HepG2 (cell line): ENCODE data around the gene EVL. TPM values are rescaled to one million over a fixed set of nuclear protein-coding genes. Genes with fewer than 3 reads are reported as not detected.

Experiments
- ATAC-seq: fragments of 200-7000 bp; cut with Tn5 transposase; 3 replicates; pipeline ENCODE4 v1.9.1; 2020; ENCODE audit warnings: mild to moderate bottlenecking, moderate library complexity
- BruUV-seq: library from RNA; stranded (reverse); fragments of 400-500 nt; replicated peaks from 2 replicates; lab custom pipeline; 2021; lab: Mats Ljungman, UMichigan
- CTCF ChIA-PET: fragments of 300-600 bp; formaldehyde crosslinking; extraction: SDS; loops from one replicate; lab custom pipeline; 2021; ENCODE audit warnings: low total read pairs, inconsistent platforms, low intra/inter-chr PET ratio; lab: Yijun Ruan, JAX
- POLR2A ChIA-PET: fragments of 350-600 bp; sonication (Branson Sonifier 250); formaldehyde crosslinking; loops from one replicate; lab custom pipeline; 2020; ENCODE audit warnings: antibody characterized with exemption, inconsistent platforms; lab: Yijun Ruan, JAX
- DNase-seq: peaks from one replicate; pipeline ENCODE4 v3.0.0-alpha.2; 2015; ENCODE audit warnings: low spot score
- FAIRE-seq: peaks from 3 replicates; lab custom pipeline; 2011; peaks lifted over from hg19 to GRCh38; lab: Jason Lieb, UNC
- H2AFZ ChIP-seq: one replicate; pipeline ENCODE4 v1.6.1; 2011; ENCODE audit warnings: low read length, inconsistent platforms
- H3K27ac ChIP-seq: fragments of 300-600 bp; 3 replicates; pipeline ENCODE4 v1.8.0; 2011; ENCODE audit warnings: mixed run types, mild to moderate bottlenecking, mixed read lengths, low read length, inconsistent platforms; ENCODE audit not compliant: insufficient read depth; ENCODE audit errors: extremely low read length
- H3K27me3 ChIP-seq, 2 experiments: fragments of 200-600 bp in 1 of 2; 2 replicates in 1 of 2; 3 replicates in 1 of 2; pipeline versions ENCODE4 v1.6.0 to v1.8.0; 2011; ENCODE audit warnings: low read length in 2 of 2, mild to moderate bottlenecking in 2 of 2, moderate library complexity in 2 of 2, inconsistent platforms in 1 of 2; ENCODE audit not compliant: insufficient read depth in 2 of 2, control insufficient read depth in 1 of 2
- H3K36me3 ChIP-seq, 2 experiments: fragments of 200-600 bp in 1 of 2; replicated peaks in 1 of 2; 2 replicates in 1 of 2; 3 replicates in 1 of 2; pipeline versions ENCODE4 v1.5.1 to v1.8.0; 2011; ENCODE audit warnings: low read length in 2 of 2, inconsistent platforms in 1 of 2; ENCODE audit not compliant: insufficient read depth in 2 of 2, control insufficient read depth in 1 of 2
- H3K4me1 ChIP-seq: 2 replicates; pipeline ENCODE4 v1.5.1; 2012; ENCODE audit warnings: low read length, inconsistent platforms; ENCODE audit not compliant: insufficient read depth
- H3K4me2 ChIP-seq: 2 replicates; pipeline ENCODE4 v1.6.0; 2011; ENCODE audit warnings: low read depth, low read length, inconsistent platforms
- H3K4me3 ChIP-seq, 3 experiments: fragments of 200-600 bp in 1 of 3; sonication (generic), shearing (Covaris generic) in 1 of 3; replicated peaks in 1 of 3; 2 replicates each; pipeline ENCODE4 v1.5.1; 2011 to 2016; ENCODE audit warnings: low read length in 3 of 3, inconsistent platforms in 2 of 3, low read depth in 2 of 3, mild to moderate bottlenecking in 2 of 3, control low read depth in 1 of 3, mixed read lengths in 1 of 3; ENCODE audit not compliant: insufficient read depth in 1 of 3
- H3K79me2 ChIP-seq: one replicate; pipeline ENCODE4 v1.6.1; 2011; ENCODE audit warnings: low read length, inconsistent platforms; ENCODE audit not compliant: insufficient read depth
- H3K9ac ChIP-seq: 2 replicates; pipeline ENCODE4 v1.6.0; 2011; ENCODE audit warnings: mild to moderate bottlenecking, low read depth, low read length, inconsistent platforms; ENCODE audit not compliant: insufficient read depth
- H3K9me3 ChIP-seq: 2 replicates; pipeline ENCODE4 v1.5.1; 2012; ENCODE audit warnings: mild to moderate bottlenecking, low read length
- H4K20me1 ChIP-seq: 2 replicates; pipeline ENCODE4 v1.6.0; 2011; ENCODE audit warnings: inconsistent platforms, mild to moderate bottlenecking, low read length, moderate library complexity; ENCODE audit not compliant: insufficient read depth
- DNMT1 ChIP-seq: sonication (generic); formaldehyde crosslinking; IDR thresholded peaks from 2 replicates; pipeline ENCODE4 v1.5.1; 2020; ENCODE audit warnings: mild to moderate bottlenecking, missing genetic modification reagents
- MTF2 ChIP-seq: sonication (generic); formaldehyde crosslinking; IDR thresholded peaks from 2 replicates; pipeline ENCODE4 v1.5.0; 2020; ENCODE audit warnings: missing genetic modification reagents, borderline replicate concordance
- NR0B2 ChIP-seq: sonication (generic); formaldehyde crosslinking; IDR thresholded peaks from 2 replicates; pipeline ENCODE4 v1.4.0; 2020; ENCODE audit warnings: mild to moderate bottlenecking, missing genetic modification reagents
- RFXAP ChIP-seq: sonication (generic); formaldehyde crosslinking; IDR thresholded peaks from 2 replicates; pipeline ENCODE4 v1.4.0; 2020; ENCODE audit warnings: missing genetic modification reagents, borderline replicate concordance
- TFDP1 ChIP-seq: IDR thresholded peaks from 2 replicates; pipeline ENCODE4 v1.6.1; 2016; ENCODE audit warnings: missing compliant biosample characterization, missing genetic modification reagents, borderline replicate concordance
- ZMYM3 ChIP-seq: sonication (generic); formaldehyde crosslinking; IDR thresholded peaks from 2 replicates; pipeline ENCODE4 v1.5.1; 2020; ENCODE audit warnings: mild to moderate bottlenecking, missing genetic modification reagents
- ZNF777 ChIP-seq: sonication (generic); formaldehyde crosslinking; IDR thresholded peaks from 2 replicates; pipeline ENCODE4 v1.4.0; 2020; ENCODE audit warnings: missing genetic modification reagents
- WGBS: methylation state at CpG from one replicate; pipeline ENCODE4 v1.1.6; 2017; ENCODE audit warnings: low lambda C conversion rate; 5-methylcytosine and 5-hydroxymethylcytosine counted together
- in situ Hi-C: cut with HindIII; loops from 2 replicates; pipeline ENCODE4 v1.10.0; 2017; ENCODE audit warnings: low pct_unique_long_range_greater_than_20kb; ENCODE audit not compliant: extremely low pct_ligation_motif_present
- intact Hi-C: fragments of 100-400 bp; cut with micrococcal nuclease; formaldehyde crosslinking; loops from one replicate; pipeline ENCODE4 v1.10.0; 2022; ENCODE audit not compliant: unreplicated experiment
- polyA plus RNA-seq, 8 experiments: library from polyadenylated mRNA; depleted of rRNA in 3 of 8; stranded (reverse) in 7 of 8; unstranded in 1 of 8; fragments of >200 nt; fragmentation: Illumina TruSeq in 4 of 8; extraction: Trizol in 4 of 8; gene quantifications; 2 replicates each; pipeline versions ENCODE4 v1.2.1 to v1.2.3, GENCODE V29; 2011 to 2016; ENCODE audit warnings: low read depth in 4 of 8, missing spikeins in 1 of 8, mixed read lengths in 1 of 8; ENCODE audit not compliant: insufficient read depth in 1 of 8
- total RNA-seq, 5 experiments: library from RNA; depleted of rRNA; stranded (reverse); fragments of >200 nt; fragmentation: Illumina TruSeq; extraction: Trizol; gene quantifications; 2 replicates each; pipeline ENCODE4 v1.2.3, GENCODE V29; 2016; ENCODE audit warnings: low read depth in 1 of 5

EVL gene
- total and polyA plus RNA-seq, 2 of the 13 experiments (the other 11 are each of a cell fraction or from before 2014, with no cell fraction given), result 15.1 to 31.2 TPM

- POLR2A ChIA-PET, result no interaction called here
- in situ Hi-C loops (no loop called here), intact Hi-C loops (no loop called here)
- Histone ChIP-seq H3K27me3 (peaks cover 8 to 40% of the 10 kb centered on the region in 2 experiments; a peak in 4 of 5 replicates), H4K20me1 (no peaks in the 10 kb centered on the region), H3K9ac (no peak overlapping the region), H2AFZ (no peak overlapping the region), H3K27ac (no peak overlapping the region), H3K4me1 (peaks cover 30% of the 10 kb centered on the region), H3K4me2 (peak overlapping the region; percentile 65), H3K4me3 (peak overlapping the region in 2 of 3 experiments; percentile 31 to 60; a peak in 3 of 6 replicates), H3K79me2 (no peaks in the 10 kb centered on the region), H3K9me3 (peaks cover 2% of the 10 kb centered on the region), H3K36me3 (no peaks in the 10 kb centered on the region)
- BruUV-seq, result no TSS peak
- 71% methylated on average over 9 of the region's 39 CpGs for WGBS
- no peak for DNase-seq
- CTCF ChIA-PET, result no interaction called here
- no peak for TF ChIP-seq TFDP1 (CRISPR knock-in tag)
- TF ChIP-seq ZMYM3, result 0 out of 2 replicates have a peak, but pooled peaks have one; percentile 20
- TF ChIP-seq ZNF777 (CRISPR knock-in tag), result peak; percentile 59; the same call in 1 of the 2 replicates
- TF ChIP-seq NR0B2 (CRISPR knock-in tag), result no peak
- no peak for TF ChIP-seq DNMT1 (CRISPR knock-in tag)
- no peak for TF ChIP-seq RFXAP (CRISPR knock-in tag)
- 0 out of 2 replicates have a peak, but pooled peaks have one; percentile 12 for TF ChIP-seq MTF2 (CRISPR knock-in tag)
- ATAC-seq, result no peak
- no peak for FAIRE-seq
Measured at GRCh38 chr14:100159865-100160533, 94.8 kb downstream of the EVL start.
